Coronary artery (tissue), 2 donors: ENCODE data around the gene SNN.

Experiments used
- DNase-seq: peaks from one replicate; pipeline ENCODE4 v3.0.0-alpha.2; 2017; ENCODE audit warnings: low spot score
- H3K27ac ChIP-seq, 2 donors: fragments of 200-600 bp; sonication (generic); one replicate each; pipeline ENCODE4 v1.5.1; 2016 to 2019
- H3K4me3 ChIP-seq: fragments of 200-600 bp; sonication (generic); 2 replicates; pipeline ENCODE4 v1.5.1; 2016; ENCODE audit warnings: mild to moderate bottlenecking, moderate library complexity
- TF ChIP-seq, protein P1 (sequence below): fragments of 200-600 bp; sonication (generic); IDR thresholded peaks from one replicate; pipeline ENCODE4 v1.5.1; 2019; ENCODE audit warnings: antibody characterized with exemption

SNN gene

DNA sequence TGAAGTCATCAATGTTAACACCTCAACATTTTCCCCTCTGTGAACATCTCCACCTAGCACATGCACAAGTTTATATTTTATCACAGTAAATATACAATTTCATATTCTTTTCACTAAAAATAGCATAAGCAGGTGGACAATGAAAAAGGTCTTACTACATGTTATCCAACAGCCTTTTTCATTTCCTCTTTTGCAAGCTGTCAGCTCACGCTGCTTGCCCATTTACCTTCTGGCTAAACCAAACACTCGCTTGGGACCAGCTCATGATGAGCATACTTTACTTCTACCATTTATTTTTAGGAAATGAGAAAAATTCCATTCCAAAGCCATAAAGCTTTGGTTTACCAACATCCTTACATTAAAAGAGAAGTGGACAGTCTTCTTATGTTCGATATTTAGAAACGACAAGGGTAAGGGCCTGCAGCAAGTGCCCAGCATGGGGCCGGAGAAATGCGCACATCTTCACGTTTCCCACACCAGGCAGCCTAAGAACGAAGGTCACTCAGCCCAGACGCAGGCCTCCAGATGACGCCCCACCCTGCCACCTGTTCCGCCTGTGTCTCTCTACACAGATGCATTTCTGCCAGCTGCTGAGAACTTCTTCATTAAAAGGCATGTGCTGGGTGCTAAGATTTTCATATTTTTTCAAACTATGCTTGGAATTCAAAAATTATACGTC is 13.9 kb downstream of the SNN start:
- H3K27ac ChIP-seq: peak overlapping the region in 1 of 2 donors; percentile 21
- no peak overlapping the region for H3K4me3 ChIP-seq
- DNase-seq: peak; percentile 17
- TF ChIP-seq, protein P1, sequence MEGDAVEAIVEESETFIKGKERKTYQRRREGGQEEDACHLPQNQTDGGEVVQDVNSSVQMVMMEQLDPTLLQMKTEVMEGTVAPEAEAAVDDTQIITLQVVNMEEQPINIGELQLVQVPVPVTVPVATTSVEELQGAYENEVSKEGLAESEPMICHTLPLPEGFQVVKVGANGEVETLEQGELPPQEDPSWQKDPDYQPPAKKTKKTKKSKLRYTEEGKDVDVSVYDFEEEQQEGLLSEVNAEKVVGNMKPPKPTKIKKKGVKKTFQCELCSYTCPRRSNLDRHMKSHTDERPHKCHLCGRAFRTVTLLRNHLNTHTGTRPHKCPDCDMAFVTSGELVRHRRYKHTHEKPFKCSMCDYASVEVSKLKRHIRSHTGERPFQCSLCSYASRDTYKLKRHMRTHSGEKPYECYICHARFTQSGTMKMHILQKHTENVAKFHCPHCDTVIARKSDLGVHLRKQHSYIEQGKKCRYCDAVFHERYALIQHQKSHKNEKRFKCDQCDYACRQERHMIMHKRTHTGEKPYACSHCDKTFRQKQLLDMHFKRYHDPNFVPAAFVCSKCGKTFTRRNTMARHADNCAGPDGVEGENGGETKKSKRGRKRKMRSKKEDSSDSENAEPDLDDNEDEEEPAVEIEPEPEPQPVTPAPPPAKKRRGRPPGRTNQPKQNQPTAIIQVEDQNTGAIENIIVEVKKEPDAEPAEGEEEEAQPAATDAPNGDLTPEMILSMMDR: no peak

DNA sequence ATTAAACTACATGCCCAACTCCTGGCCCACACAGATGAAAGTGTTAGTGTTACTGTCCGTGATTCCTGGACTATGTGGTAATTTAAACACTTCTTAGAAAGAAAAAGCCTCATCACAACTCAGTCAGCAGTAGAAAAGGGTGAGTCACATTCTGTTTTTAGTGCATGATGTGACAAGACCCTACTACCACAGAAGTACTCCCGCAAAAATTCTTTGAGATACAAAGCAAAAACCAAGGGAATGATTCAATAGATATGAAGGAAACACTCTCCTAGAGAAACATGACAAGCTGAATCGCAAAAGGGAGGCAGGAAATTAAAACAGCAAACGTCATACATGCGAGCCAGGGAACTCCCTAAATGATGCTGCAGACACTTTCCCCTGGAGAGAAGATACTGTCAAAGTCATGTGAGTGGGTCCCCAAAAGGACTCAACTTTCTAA is 14.4 kb downstream of the SNN start:
- DNase-seq: no peak
- TF ChIP-seq, protein P1: no peak
- Histone ChIP-seq H3K27ac (peak overlapping the region in 1 of 2 donors; percentile 21), H3K4me3 (no peak overlapping the region)

DNA sequence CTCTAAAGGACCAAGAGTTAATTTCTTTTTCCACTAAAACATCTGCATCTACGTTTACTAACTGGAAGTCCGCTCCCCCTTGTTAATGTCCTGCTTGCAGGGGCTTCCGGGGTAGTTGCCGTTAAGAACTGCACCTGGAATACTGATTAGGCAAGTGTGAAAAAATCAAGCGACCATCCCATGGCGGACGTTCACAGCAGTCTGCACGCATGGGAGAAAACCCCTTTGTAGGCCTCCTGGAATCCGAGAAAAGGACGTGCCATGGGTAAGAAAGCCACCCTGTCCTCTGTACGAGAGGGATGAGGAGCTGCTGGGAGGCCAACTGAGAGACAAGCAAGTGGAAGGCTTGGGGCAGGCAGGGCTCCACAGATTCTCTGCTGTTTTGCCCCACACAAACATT is 14.9 kb downstream of the SNN start:
- Histone ChIP-seq H3K4me3 (no peak overlapping the region), H3K27ac (no peak overlapping the region)
- DNase-seq: peak; percentile 46
- TF ChIP-seq, protein P1: no peak

DNA sequence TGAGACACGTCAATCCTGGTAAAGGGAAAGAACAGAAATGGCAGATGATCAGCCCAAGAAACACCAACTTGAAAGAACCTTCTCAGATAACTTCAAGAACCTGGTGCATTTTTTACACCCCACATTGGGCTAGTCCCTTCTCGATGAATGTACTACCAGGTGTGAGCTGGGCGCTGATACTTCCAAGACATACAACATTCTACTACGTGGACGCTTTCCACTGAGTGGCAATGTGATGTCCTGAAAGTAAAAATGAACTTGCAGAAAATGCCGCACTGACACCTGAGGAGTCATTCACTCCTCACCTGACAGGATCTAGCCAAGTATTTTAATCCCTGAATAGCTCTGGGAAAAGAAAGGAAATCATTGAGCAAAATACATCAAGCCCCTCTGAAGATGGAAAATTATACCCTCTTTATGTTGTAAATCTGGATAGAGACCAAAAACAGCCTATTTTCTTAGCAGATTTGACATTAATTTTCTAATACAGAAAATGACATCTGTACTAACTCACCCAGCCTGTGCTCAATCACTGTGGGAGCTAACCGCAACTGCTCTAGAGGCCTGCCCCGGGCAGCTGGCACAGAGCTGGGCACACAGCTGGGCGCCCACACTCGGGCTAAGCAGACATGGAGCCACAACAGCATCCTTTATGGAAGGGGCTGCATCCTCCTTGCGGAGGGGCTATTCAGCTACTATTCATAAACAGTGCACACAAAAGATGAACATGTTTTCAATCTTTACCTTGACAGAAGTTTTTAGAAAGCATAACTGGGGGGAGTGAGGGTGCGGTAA is 16.2 kb downstream of the SNN start:
- no peak overlapping the region for H3K4me3 ChIP-seq
- TF ChIP-seq, protein P1: no peak
- H3K27ac ChIP-seq: no peak overlapping the region

DNA sequence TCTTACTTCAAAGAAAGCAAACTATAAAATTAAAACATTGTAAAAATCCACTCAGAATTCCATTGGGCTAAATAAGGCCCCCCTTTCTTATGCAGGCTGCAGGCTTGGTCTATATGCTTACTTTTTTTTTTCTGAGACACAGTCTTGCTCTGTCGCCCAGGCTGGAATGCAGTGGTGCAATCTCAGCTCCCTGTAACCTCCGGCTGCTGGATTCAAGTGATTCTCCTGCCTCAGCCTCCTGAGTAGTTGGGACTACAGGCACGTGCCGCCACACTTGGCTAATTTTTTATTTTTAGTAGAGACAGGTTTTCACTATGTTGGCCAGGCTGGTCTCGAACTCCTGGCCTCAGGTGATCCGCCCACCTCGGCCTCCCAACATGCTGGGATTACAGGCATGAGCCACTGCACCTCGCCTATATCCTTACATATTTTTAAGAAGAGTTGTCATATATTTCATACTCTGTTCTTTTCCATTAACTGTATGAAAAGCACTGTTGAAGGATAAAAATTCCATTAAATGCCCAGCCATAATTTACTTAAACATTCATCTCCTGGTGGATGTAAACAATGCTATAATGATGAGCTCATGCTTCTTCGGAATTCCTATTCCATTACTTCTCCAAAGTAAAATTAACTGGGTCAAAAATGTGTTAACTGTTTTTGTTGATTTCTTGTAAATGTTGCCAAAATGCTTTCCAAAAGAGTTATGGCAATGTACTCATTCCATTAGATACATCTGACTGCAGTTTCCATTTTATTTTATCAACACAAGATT is 17.8 kb downstream of the SNN start:
- TF ChIP-seq, protein P1: no peak
- no peak overlapping the region for H3K4me3 ChIP-seq
- DNase-seq: peak; percentile 52
- H3K27ac ChIP-seq: peak overlapping the region in 1 of 2 donors; percentile 8

More for the DNA sequence above, 16.2 kb downstream of the SNN start:
- DNase-seq: peak; percentile 9

DNA sequence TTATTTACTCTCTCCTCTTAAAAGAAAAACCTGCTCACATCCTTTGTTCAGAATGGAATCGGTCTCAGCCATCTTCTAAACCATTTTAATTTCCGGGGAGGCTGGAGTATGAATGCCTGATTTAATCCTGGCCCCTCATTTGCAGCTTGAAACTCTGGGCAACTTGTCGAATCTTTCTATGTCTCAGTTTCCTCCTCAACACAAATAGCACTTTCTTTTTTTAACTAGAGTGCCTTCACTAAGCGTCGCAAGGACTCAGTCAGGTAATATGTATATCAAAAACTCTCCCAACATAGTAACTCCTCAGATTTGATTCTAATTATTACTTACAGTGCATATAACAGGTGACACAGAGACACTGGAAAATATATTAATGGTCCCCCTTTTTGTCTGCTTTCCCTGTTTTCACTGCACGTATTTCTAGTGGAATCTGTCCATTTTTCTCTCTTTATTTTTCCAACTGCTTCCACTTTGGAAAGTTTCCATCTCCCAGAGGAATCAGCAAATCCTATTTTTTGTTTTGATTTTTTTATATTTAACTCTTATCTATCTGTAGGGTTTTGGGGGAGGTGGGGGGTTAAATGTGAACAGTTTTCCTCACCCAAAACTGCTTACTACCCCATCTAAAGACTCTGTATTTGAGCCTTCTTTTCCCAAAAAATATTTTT is 18.6 kb downstream of the SNN start:
- peak; percentile 0 for DNase-seq
- TF ChIP-seq, protein P1: no peak
- Histone ChIP-seq H3K4me3 (no peak overlapping the region), H3K27ac (peak overlapping the region in 1 of 2 donors; percentile 8)
